ENCODE results near the gene KRTAP10-9.

Gene KRTAP10-9

DNA sequence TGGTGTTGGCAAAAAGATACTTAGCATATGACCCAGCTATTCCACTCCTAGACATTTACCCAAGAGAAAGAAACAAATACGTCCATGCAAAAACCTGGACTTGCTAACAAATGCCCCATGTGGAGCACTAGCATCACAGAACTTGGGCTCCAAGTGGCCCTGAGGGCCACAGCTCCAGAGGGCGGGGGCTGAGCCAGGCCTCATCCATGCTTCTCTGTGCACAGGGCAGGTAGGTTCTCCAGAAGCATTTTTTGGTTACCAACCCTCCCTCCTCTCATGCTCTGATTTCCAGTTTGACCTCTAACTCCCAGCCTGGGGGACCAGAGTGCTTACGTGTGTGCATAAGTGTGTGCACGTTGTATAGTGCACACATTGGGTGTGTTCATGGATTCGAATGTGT lies 37.8 kb downstream of the KRTAP10-9 start:
- DNase-seq (ENCODE audit: low read depth in 2 of 2), result no peak

DNA sequence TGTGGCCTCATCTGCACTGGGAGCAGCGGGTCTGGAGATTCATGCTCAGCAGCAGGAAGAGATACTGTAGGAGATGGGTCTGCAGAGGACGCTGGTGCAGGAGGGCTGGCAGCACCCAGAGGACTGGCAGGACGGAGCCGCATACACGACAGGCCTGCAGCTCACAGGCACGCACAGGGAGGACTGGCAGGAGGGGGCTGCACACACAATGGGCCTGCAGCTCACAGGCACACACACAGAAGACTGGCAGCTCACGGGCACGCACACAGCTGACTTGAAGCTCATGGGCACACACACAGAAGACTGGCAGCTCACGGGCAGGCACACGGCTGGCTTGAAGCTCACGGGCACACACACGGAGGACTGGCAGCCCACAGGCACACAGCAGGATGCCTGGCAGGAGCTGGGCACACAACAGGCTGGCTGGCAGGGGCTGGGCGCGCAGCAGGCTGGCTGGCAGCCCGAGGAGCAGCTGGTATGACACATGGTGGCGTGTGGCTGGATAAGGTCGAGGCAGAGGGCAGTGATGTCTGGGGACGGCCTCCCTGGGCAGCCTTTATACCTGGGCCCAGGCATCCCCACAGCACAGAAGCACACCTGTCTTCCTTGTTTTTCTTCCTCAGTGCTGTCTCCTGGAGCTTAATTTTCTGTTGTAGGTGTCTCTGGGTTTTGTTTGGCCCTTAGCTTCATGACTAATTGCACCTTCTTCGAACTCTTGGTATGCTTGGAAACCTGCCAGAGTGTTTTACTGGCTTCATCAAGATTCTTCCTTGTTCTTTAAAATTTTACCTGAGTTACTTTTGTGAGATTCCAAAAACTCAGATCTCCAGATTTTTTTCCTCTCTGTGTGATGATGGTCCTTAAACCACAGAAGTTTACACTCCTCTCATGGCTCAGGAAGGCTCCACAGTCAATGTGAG lies 39.8 kb downstream of the KRTAP10-9 start, which contains the start of gene KRTAP12-2:
KRTAP12-2 (minus strand) TSS at position 527 of the 920 bp plus-strand sequence; CDS start at position 486, 41 bp downstream.
- no peak for DNase-seq (ENCODE audit: low read depth in 2 of 2)

DNA sequence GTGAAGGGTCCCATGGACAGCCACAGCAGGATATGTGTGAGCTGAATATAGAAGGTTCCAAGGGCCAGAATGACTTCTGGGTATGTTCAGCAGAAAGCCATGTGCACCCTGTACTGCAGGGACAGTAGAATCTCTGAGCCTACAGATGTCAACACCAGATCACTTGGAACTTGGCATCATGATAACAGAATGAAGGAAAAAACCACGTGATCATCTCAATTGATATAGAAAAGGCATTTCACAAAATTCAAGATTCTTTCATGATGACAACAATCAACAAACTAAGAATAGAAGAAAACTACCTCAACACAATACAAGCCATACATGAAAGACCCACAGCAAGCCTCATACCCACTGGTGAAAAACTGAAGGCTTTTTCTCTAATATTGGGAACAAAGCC lies 40.7 kb downstream of the KRTAP10-9 start:
- no peak for DNase-seq (ENCODE audit: low read depth in 2 of 2)

DNA sequence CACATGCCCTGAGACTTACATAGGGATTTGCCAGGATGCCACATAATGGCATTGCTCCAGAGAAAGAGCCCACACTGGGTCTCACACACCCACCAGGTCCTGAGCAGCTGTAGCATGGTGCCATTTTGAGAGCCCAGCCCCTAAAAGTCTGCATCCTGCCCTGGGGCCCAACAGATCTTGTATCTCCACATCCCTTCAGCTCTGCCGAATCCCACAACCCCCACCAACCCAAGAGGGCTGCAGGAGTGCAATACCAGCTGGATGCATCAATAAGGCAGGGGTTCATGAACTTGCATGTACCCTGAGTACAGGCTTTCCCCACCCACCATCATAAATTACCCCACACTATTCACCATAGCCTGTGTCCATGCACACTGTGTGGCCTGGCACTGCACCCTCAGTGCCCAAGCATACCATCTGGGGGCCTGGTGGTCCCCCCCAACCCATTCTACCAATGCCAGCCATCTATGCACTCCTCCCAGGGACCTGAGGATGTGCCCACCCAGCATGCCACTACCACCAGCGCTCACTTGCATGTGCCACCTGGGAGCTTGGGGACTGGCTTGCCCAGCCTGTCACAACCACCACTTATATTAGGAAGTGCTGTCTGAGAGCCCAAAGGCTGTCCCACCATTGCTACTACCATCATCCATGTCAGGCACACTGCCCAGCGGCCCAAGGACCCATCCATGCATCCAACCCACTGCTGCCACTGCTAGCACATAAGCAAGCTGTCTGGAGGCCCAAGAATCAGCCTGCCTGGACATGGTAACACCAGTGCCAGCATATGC lies 43.9 kb downstream of the KRTAP10-9 start:
- DNase-seq (ENCODE audit: low read depth in 2 of 2), result no peak

DNA sequence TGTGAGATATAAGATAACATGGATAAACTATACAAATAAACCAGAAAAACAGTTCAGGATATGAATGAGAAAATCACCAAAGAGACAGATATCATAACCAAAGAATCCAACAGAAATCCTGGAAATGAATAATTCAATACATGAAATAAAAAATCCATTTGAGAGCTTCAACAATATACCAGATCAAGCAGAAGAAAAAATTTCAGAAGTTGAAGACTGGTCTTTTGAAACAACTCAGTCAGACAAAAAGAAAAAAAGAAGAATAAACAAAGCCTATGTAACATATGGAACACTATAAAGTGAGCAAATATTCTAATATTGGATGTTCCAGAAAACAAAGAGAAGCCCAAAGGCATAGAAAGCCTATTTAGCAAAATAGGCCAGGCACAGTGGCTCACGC lies 45.0 kb downstream of the KRTAP10-9 start:
- DNase-seq (ENCODE audit: low read depth in 2 of 2), result no peak

DNA sequence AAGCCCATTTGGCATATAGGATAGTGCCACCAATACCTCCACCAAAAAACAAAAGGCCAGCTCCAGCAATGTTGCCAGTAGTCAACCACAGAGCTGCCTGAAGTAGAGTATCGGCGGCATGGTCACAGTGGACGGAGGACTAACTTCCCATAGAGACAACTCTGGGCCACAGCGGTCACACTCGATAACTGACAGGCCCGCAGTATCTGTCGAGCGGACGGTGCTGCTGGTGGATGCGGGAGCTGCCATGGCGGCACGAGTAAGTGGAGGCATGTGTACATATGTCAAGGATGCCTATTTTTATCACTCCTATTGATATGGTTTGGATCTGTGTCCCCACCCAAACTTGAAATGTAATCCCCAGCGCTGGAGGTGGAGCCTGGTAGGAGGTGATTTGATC lies 51.0 kb downstream of the KRTAP10-9 start:
- DNase-seq (ENCODE audit: low read depth in 2 of 2), result no peak

Measured in stimulated activated CD8-positive, alpha-beta memory T cell treated with anti-CD3 and anti-CD28 coated beads, Interleukin-2, amount 100 ng/mL, for 48 hours (primary cell).